B cell (primary cell): ENCODE data around the gene EEFSEC. TPM values are rescaled to one million over a fixed set of nuclear protein-coding genes. Genes with fewer than 3 reads are reported as not detected.

Source experiments
- ATAC-seq: fragments of 200-7000 bp; cut with Tn5 transposase; one replicate; pipeline ENCODE4 v1.10.0; 2021; ENCODE audit warnings: low read depth, mild to moderate bottlenecking, moderate number of reproducible peaks, moderate library complexity
- CTCF ChIA-PET: fragments of 350-600 bp; sonication (Branson Sonifier 250); formaldehyde crosslinking; loops from one replicate; lab custom pipeline; 2021; ENCODE audit warnings: antibody characterized with exemption, inconsistent platforms; lab: Charles Lee
- POLR2A ChIA-PET: fragments of 350-600 bp; sonication (Branson Sonifier 250); formaldehyde crosslinking; loops from one replicate; lab custom pipeline; 2021; ENCODE audit warnings: antibody characterized with exemption; lab: Charles Lee
- DNase-seq: peaks from one replicate; pipeline ENCODE4 v3.0.0; 2013
- H2AFZ ChIP-seq: 2 replicates; pipeline ENCODE4 v1.6.1; 2012; ENCODE audit warnings: mild to moderate bottlenecking, low read depth, low read length; ENCODE audit not compliant: insufficient read depth, poor library complexity, severe bottlenecking
- H3K27ac ChIP-seq, 2 donors: 1 replicate in 1 of 2; 2 replicates in 1 of 2; pipeline ENCODE4 v1.5.1; 2012 to 2013; ENCODE audit warnings: low read length in 2 of 2, mild to moderate bottlenecking in 2 of 2, moderate library complexity in 1 of 2
- H3K27me3 ChIP-seq, 4 experiments: fragments of 200-600 bp in 1 of 4; sonication (generic) in 1 of 4; replicated peaks in 1 of 4; 1 replicate in 2 of 4; 2 replicates in 2 of 4; pipeline versions ENCODE4 v1.6.1 to v1.7.0; 2013 to 2016; ENCODE audit warnings: low read length in 3 of 4, mild to moderate bottlenecking in 2 of 4, mixed read lengths in 1 of 4, moderate library complexity in 1 of 4; ENCODE audit not compliant: insufficient read depth in 4 of 4, control insufficient read depth in 3 of 4; ENCODE audit errors: control extremely low read depth in 1 of 4
- H3K36me3 ChIP-seq, 2 experiments: replicated peaks in 1 of 2; 1 replicate in 1 of 2; 2 replicates in 1 of 2; pipeline versions ENCODE4 v1.6.1 to v1.7.1; 2013; ENCODE audit warnings: low read length in 1 of 2; ENCODE audit not compliant: insufficient read depth in 2 of 2, control insufficient read depth in 1 of 2; ENCODE audit errors: control extremely low read depth in 1 of 2, extremely low read depth in 1 of 2
- H3K4me1 ChIP-seq, 2 donors: fragments of 200-600 bp in 1 of 2; sonication (generic) in 1 of 2; 1 replicate in 1 of 2; 2 replicates in 1 of 2; pipeline versions ENCODE4 v1.5.1 to v1.6.1; 2013 to 2017; ENCODE audit warnings: low read length in 2 of 2; ENCODE audit not compliant: control insufficient read depth in 2 of 2, insufficient read depth in 2 of 2
- H3K4me2 ChIP-seq: replicated peaks from 2 replicates; pipeline ENCODE3; 2012; ENCODE audit warnings: mild to moderate bottlenecking, low read depth, low read length; ENCODE audit not compliant: poor library complexity, severe bottlenecking
- H3K4me3 ChIP-seq, 5 experiments: fragments of 200-600 bp in 1 of 5; sonication (generic) in 1 of 5; 1 replicate in 3 of 5; 2 replicates in 2 of 5; pipeline versions ENCODE4 v1.5.1 to v1.7.0; 2011 to 2016; ENCODE audit warnings: low read length in 4 of 5, mild to moderate bottlenecking in 4 of 5, low read depth in 2 of 5, control low read depth in 1 of 5, moderate library complexity in 1 of 5; ENCODE audit not compliant: insufficient read depth in 1 of 5; ENCODE audit errors: control extremely low read depth in 1 of 5, extremely low read depth in 1 of 5
- H3K79me2 ChIP-seq: fragments of 200-600 bp; sonication (generic); one replicate; pipeline ENCODE4 v1.6.0; 2016; ENCODE audit warnings: low read length; ENCODE audit not compliant: control insufficient read depth, insufficient read depth
- H3K9ac ChIP-seq: fragments of 200-600 bp; sonication (generic); 2 replicates; pipeline ENCODE4 v1.6.1; 2017; ENCODE audit warnings: mild to moderate bottlenecking, low read length, moderate library complexity
- H3K9me3 ChIP-seq, 3 donors: one replicate each; pipeline versions ENCODE4 v1.6.1 to v1.7.1; 2013; ENCODE audit warnings: low read length in 2 of 3; ENCODE audit not compliant: control insufficient read depth in 2 of 3, insufficient read depth in 1 of 3; ENCODE audit errors: control extremely low read depth in 1 of 3
- H4K20me1 ChIP-seq: 2 replicates; pipeline ENCODE4 v1.6.0; 2012; ENCODE audit warnings: mild to moderate bottlenecking, low read length; ENCODE audit not compliant: insufficient read depth, control insufficient read depth, poor library complexity, severe bottlenecking
- H3K27ac Mint-ChIP-seq: one replicate; pipeline ENCODE4 v1.8.0; 2021; ENCODE audit warnings: mixed read lengths
- H3K27me3 Mint-ChIP-seq: one replicate; pipeline ENCODE4 v1.8.0; 2021; ENCODE audit warnings: mixed read lengths
- H3K4me1 Mint-ChIP-seq: one replicate; pipeline ENCODE4 v1.8.0; 2021; ENCODE audit warnings: mixed read lengths
- H3K4me3 Mint-ChIP-seq: one replicate; pipeline ENCODE4 v1.8.0; 2021; ENCODE audit warnings: mixed read lengths
- H3K9me3 Mint-ChIP-seq: one replicate; pipeline ENCODE4 v1.8.0; 2022; ENCODE audit warnings: mixed read lengths; ENCODE audit not compliant: insufficient read depth
- EZH2 ChIP-seq: IDR thresholded peaks from 2 replicates; pipeline ENCODE4 v1.6.1; 2012; ENCODE audit warnings: borderline replicate concordance, low read depth, mild to moderate bottlenecking, moderate library complexity, low read length; ENCODE audit not compliant: insufficient read depth, poor library complexity, severe bottlenecking
- WGBS: methylation state at CpG from one replicate; pipeline ENCODE4 v1.1.5; 2013; ENCODE audit warnings: missing lambda C conversion rate; ENCODE audit not compliant: insufficient coverage; 5-methylcytosine and 5-hydroxymethylcytosine counted together
- intact Hi-C: fragments of 100-400 bp; cut with micrococcal nuclease; formaldehyde crosslinking; loops from one replicate; pipeline ENCODE4 v1.10.0; 2022
- polyA plus RNA-seq: library from polyadenylated mRNA; depleted of rRNA; stranded (reverse); fragments of >200 nt; gene quantifications from 2 replicates; pipeline ENCODE4 v1.2.3, GENCODE V29; 2012
- total RNA-seq, 2 donors: library from RNA; stranded (reverse); fragments of 120-200 nt in 1 of 2; gene quantifications; 1 replicate in 1 of 2; 2 replicates in 1 of 2; pipeline versions ENCODE4 v1.2.3 to v1.2.4, GENCODE V29; 2013 to 2022
- TF ChIP-seq, protein P1 (sequence below): fragments of 200-600 bp; IDR thresholded peaks from one replicate; pipeline ENCODE4 v1.8.0; 2022; ENCODE audit warnings: antibody characterized with exemption, mild to moderate bottlenecking

Gene EEFSEC
- total and polyA plus RNA-seq, 2 donors (not counting 1 experiment from before 2014, with no cell fraction given): 17.9 to 18.4 TPM

DNA sequence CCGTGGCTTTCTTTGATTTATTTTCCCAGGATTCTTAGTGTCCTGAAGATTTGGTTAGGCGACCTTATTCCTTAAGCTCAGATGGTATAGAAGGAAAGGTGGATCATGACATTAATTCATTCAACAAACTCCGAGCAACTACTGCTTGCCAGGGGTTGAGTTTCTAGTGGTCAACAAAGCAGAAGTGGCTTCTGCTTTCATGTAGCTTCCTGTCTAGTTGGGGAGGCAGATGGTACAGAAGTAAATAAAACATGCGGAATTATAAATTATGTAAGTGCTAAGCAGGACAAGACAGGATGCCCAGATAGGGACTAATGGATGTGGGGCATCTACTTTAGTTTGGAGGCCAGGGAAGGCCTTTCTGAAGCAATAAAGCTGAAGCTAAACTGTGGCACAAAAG lies 15.6 kb downstream of the EEFSEC start:
- H3K36me3 ChIP-seq: peaks cover 0 to 2% of the 10 kb centered on the region in 2 experiments
- intact Hi-C loops: no loop called here
- H3K27me3 ChIP-seq: no peaks in the 10 kb centered on the region
- DNase-seq (no peak), ATAC-seq (no peak)
- H3K27me3 Mint-ChIP-seq: no peaks in the 10 kb centered on the region
- ChIA-PET CTCF (no interaction called here), POLR2A (no interaction called here)
- peaks cover 78% of the 10 kb centered on the region for H3K79me2 ChIP-seq
- no peak overlapping the region for H3K4me3 ChIP-seq
- no peak overlapping the region for H3K4me2 ChIP-seq
- H3K4me1 ChIP-seq: no peaks in the 10 kb centered on the region
- peaks cover 15% of the 10 kb centered on the region for H3K4me1 Mint-ChIP-seq
- H4K20me1 ChIP-seq: peaks cover 43% of the 10 kb centered on the region
- no peak overlapping the region for H3K27ac ChIP-seq
- no peak overlapping the region for H2AFZ ChIP-seq
- H3K9ac ChIP-seq: no peak overlapping the region
- no peak for TF ChIP-seq EZH2
- TF ChIP-seq, protein P1, sequence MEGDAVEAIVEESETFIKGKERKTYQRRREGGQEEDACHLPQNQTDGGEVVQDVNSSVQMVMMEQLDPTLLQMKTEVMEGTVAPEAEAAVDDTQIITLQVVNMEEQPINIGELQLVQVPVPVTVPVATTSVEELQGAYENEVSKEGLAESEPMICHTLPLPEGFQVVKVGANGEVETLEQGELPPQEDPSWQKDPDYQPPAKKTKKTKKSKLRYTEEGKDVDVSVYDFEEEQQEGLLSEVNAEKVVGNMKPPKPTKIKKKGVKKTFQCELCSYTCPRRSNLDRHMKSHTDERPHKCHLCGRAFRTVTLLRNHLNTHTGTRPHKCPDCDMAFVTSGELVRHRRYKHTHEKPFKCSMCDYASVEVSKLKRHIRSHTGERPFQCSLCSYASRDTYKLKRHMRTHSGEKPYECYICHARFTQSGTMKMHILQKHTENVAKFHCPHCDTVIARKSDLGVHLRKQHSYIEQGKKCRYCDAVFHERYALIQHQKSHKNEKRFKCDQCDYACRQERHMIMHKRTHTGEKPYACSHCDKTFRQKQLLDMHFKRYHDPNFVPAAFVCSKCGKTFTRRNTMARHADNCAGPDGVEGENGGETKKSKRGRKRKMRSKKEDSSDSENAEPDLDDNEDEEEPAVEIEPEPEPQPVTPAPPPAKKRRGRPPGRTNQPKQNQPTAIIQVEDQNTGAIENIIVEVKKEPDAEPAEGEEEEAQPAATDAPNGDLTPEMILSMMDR: no peak
- H3K9me3 ChIP-seq: no peaks in the 10 kb centered on the region
- no peak overlapping the region for H3K4me3 Mint-ChIP-seq
- 87% methylated on average over 1 of the region's 4 CpGs for WGBS
- H3K27ac Mint-ChIP-seq: no peak overlapping the region
- no peaks in the 10 kb centered on the region for H3K9me3 Mint-ChIP-seq

DNA sequence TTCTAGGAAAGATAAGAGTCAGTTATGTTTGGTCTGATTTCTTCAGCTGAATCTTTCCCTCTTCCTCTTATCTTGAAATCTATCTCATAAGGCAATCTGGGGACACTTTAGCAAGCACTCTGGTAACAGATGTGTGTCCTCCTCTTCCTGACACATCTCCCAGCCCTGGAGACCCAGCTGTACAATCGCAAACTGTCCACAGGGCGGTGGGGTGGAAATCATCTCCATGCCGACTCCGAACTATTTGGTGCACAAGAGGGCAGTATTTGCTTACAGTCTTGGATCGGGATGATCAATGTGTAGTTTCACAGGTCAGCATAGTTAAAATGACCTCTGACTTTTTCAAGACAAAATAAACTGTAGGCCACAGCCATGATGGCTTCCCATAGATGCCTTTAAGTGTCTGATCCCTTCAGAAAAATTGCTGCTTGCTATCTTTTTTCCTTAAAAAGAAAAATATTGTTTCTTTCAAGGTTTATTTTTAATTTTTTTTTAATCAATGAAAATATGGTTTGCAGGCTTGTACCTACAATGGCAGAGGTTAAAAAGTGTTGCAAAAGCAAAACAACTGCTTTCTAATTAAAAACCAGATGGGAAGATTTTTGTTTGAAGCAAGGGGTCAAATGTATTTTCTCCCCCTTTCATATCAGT lies 17.7 kb downstream of the EEFSEC start:
- Histone ChIP-seq H4K20me1 (peaks cover 31% of the 10 kb centered on the region), H3K27ac (no peak overlapping the region), H3K4me2 (no peak overlapping the region), H3K4me3 (no peak overlapping the region), H2AFZ (no peak overlapping the region), H3K9me3 (no peaks in the 10 kb centered on the region), H3K27me3 (no peaks in the 10 kb centered on the region), H3K79me2 (peaks cover 68% of the 10 kb centered on the region), H3K4me1 (peaks cover 4 to 5% of the 10 kb centered on the region in 2 donors), H3K9ac (no peak overlapping the region), H3K36me3 (peaks cover 0 to 2% of the 10 kb centered on the region in 2 experiments)
- 86% methylated on average over 5 of the region's 5 CpGs for WGBS
- Mint-ChIP-seq H3K27ac (no peak overlapping the region), H3K4me3 (no peak overlapping the region), H3K4me1 (peaks cover 27% of the 10 kb centered on the region), H3K9me3 (no peaks in the 10 kb centered on the region), H3K27me3 (no peaks in the 10 kb centered on the region)
- CTCF ChIA-PET: interaction anchor here (0.7 kb wide), 1 partner anchor 981 kb away, joined by 5 read pairs; no protein-coding TSS in a partner anchor
- TF ChIP-seq, protein P1: no peak
- no peak for TF ChIP-seq EZH2
- ATAC-seq (no peak), DNase-seq (no peak)
- POLR2A ChIA-PET: no interaction called here
- intact Hi-C loops: no loop called here
